ENCODE measurements around the gene UQCRQ.

GRCh38 chr5:132829742-132830435 is 36.6 kb upstream of the UQCRQ start:
- TF ChIP-seq CTCF (IDR thresholded peaks at IDR 0.05) (peak; percentile 82 to 92 (median 90)), POLR2A (IDR thresholded peaks at IDR 0.05) (peak in 1 of 4 donors; percentile 11)

All from esophagus squamous epithelium (tissue), 4 donors.